Activated CD8-positive, alpha-beta T cell treated with anti-CD3 and anti-CD28 coated beads for 36 hours (primary cell): ENCODE results near the gene DOCK2. TPM values are rescaled to one million over a fixed set of nuclear protein-coding genes. Genes with fewer than 3 reads are reported as not detected.

Experiments
- ATAC-seq: fragments of 200-7000 bp; cut with Tn5 transposase; one replicate; pipeline ENCODE4 v1.10.0; 2021; ENCODE audit warnings: mild to moderate bottlenecking, moderate library complexity
- CTCF ChIA-PET: fragments of 350-600 bp; sonication (Branson Sonifier 250); formaldehyde crosslinking; loops from one replicate; lab custom pipeline; 2021; ENCODE audit warnings: antibody characterized with exemption; lab: Charles Lee
- POLR2A ChIA-PET: fragments of 350-600 bp; sonication (Branson Sonifier 250); formaldehyde crosslinking; loops from one replicate; lab custom pipeline; 2021; ENCODE audit warnings: antibody characterized with exemption; lab: Charles Lee
- DNase-seq: peaks from one replicate; pipeline ENCODE4 v3.0.0-alpha.2; 2020
- H3K27ac Mint-ChIP-seq: one replicate; pipeline ENCODE4 v1.8.0; 2021; ENCODE audit warnings: mild to moderate bottlenecking, mixed read lengths
- H3K27me3 Mint-ChIP-seq: one replicate; pipeline ENCODE4 v1.8.0; 2021; ENCODE audit warnings: mixed read lengths
- H3K36me3 Mint-ChIP-seq: one replicate; pipeline ENCODE4 v1.8.0; 2021; ENCODE audit warnings: low read depth, mixed read lengths
- H3K4me1 Mint-ChIP-seq: one replicate; pipeline ENCODE4 v1.8.0; 2021; ENCODE audit warnings: low read depth, mixed read lengths
- H3K4me3 Mint-ChIP-seq: one replicate; pipeline ENCODE4 v1.8.0; 2021; ENCODE audit warnings: mild to moderate bottlenecking, moderate library complexity, mixed read lengths
- H3K9me3 Mint-ChIP-seq: one replicate; pipeline ENCODE4 v1.8.0; 2021; ENCODE audit warnings: mixed read lengths
- intact Hi-C: fragments of 100-400 bp; cut with micrococcal nuclease; formaldehyde crosslinking; loops from one replicate; pipeline ENCODE4 v1.10.0; 2022
- total RNA-seq, 2 experiments: library from RNA; stranded (reverse); gene quantifications; one replicate each; pipeline ENCODE4 v1.2.3, GENCODE V29; 2021
- TF ChIP-seq, protein P1 (sequence below): fragments of 200-600 bp; IDR thresholded peaks from one replicate; pipeline ENCODE4 v1.8.0; 2022; ENCODE audit warnings: antibody characterized with exemption, mild to moderate bottlenecking

DOCK2 gene
- total RNA-seq, 2 experiments from 2014 or later = 180 to 181 TPM

- TF ChIP-seq, protein P1, sequence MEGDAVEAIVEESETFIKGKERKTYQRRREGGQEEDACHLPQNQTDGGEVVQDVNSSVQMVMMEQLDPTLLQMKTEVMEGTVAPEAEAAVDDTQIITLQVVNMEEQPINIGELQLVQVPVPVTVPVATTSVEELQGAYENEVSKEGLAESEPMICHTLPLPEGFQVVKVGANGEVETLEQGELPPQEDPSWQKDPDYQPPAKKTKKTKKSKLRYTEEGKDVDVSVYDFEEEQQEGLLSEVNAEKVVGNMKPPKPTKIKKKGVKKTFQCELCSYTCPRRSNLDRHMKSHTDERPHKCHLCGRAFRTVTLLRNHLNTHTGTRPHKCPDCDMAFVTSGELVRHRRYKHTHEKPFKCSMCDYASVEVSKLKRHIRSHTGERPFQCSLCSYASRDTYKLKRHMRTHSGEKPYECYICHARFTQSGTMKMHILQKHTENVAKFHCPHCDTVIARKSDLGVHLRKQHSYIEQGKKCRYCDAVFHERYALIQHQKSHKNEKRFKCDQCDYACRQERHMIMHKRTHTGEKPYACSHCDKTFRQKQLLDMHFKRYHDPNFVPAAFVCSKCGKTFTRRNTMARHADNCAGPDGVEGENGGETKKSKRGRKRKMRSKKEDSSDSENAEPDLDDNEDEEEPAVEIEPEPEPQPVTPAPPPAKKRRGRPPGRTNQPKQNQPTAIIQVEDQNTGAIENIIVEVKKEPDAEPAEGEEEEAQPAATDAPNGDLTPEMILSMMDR = no peak
- intact Hi-C loops = no loop called here
- Mint-ChIP-seq H3K4me3 (no peak overlapping the region), H3K4me1 (no peaks in the 10 kb centered on the region), H3K27ac (no peak overlapping the region), H3K27me3 (peaks cover 4% of the 10 kb centered on the region), H3K36me3 (no peaks in the 10 kb centered on the region), H3K9me3 (no peaks in the 10 kb centered on the region)
- ChIA-PET CTCF (interaction anchor here (1.7 kb wide), 1 partner anchor 10 kb away, joined by 5 read pairs; no protein-coding TSS in a partner anchor), POLR2A (interaction anchor here (0.8 kb wide), 1 partner anchor 10 kb away, joined by 3 read pairs; no protein-coding TSS in a partner anchor)
- DNase-seq (no peak), ATAC-seq (no peak)
Observed at GRCh38 chr5:170110403-170111087, 473.5 kb downstream of the DOCK2 start.

DNA sequence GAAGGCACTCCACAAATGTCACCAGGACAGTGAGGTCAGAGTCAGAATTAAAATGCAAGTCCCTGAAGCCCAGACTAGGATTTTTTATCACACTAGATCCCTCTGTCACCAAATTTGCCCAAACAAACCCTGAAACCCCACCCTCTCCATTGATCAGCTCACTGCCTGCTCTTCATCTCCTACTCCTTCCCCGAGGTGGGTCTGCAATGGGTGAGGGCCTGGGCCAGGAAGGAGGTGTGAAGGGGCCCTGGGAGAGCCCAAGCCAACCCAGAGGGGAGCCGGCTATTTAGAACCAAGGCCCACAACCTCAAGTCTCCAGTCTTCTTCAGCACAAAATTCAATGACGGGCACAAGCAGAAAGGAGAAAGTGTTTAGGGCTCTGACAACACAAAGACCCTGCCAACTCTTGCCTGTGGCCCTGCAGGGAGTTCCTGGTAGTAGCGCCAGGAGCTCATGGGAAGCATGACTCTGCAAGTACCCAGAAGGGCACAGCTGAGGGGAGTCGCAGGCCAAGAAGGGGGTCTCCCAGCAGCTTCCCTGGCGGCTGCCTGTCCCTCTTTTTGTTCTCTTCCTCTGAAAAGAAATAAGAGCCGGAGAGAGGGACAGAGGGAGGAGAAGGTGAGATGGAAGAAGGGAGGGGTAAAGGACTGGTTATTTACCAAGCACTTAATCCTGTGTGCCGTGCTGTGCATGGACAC lies 474.2 kb downstream of the DOCK2 start:
- Mint-ChIP-seq H3K4me1 (no peaks in the 10 kb centered on the region), H3K9me3 (no peaks in the 10 kb centered on the region), H3K4me3 (no peak overlapping the region), H3K36me3 (no peaks in the 10 kb centered on the region), H3K27me3 (peaks cover 4% of the 10 kb centered on the region), H3K27ac (no peak overlapping the region)
- TF ChIP-seq, protein P1 = no peak
- intact Hi-C loops = no loop called here
- no peak for DNase-seq
- ChIA-PET CTCF (interaction anchor here (1.7 kb wide), 1 partner anchor 10 kb away, joined by 5 read pairs; no protein-coding TSS in a partner anchor), POLR2A (interaction anchor here (0.8 kb wide), 1 partner anchor 10 kb away, joined by 3 read pairs; no protein-coding TSS in a partner anchor)
- ATAC-seq = no peak

- no peaks in the 10 kb centered on the region for H3K4me1 Mint-ChIP-seq
- TF ChIP-seq, protein P1 = no peak
- intact Hi-C loops = no loop called here
- no peak overlapping the region for H3K4me3 Mint-ChIP-seq
- CTCF ChIA-PET = no interaction called here
- DNase-seq (no peak), ATAC-seq (no peak)
- no peak overlapping the region for H3K27ac Mint-ChIP-seq
- H3K9me3 Mint-ChIP-seq = no peaks in the 10 kb centered on the region
- POLR2A ChIA-PET = no interaction called here
- H3K36me3 Mint-ChIP-seq = no peaks in the 10 kb centered on the region
- no peaks in the 10 kb centered on the region for H3K27me3 Mint-ChIP-seq
Observed at GRCh38 chr5:170112876-170113521, 475.9 kb downstream of the DOCK2 start.

DNA sequence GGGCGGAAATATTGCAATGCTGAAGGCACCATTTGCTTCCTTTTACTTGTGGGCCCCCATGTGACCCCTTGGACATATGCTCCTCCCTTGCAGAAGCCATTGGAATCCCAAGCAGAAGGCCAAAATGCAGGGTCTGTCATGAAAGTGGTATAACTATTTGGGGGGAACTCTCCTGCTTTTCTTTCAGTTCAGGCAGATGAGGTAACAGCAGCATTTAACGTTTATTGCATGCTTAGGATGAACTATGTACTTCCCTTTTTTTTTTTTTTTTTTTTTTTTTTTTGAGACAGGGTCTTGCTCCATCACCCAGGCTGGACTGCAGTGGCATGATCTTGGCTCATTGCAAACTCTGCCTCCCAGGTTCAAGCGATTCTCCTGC lies 476.4 kb downstream of the DOCK2 start:
- DNase-seq = no peak
- no peaks in the 10 kb centered on the region for H3K9me3 Mint-ChIP-seq
- H3K4me1 Mint-ChIP-seq = no peaks in the 10 kb centered on the region
- no peaks in the 10 kb centered on the region for H3K27me3 Mint-ChIP-seq
- intact Hi-C loops = no loop called here
- H3K4me3 Mint-ChIP-seq = no peak overlapping the region
- ChIA-PET CTCF (no interaction called here), POLR2A (no interaction called here)
- TF ChIP-seq, protein P1 = no peak
- H3K36me3 Mint-ChIP-seq = no peaks in the 10 kb centered on the region
- no peak for ATAC-seq
- no peak overlapping the region for H3K27ac Mint-ChIP-seq
